GM10266 (cell line): ENCODE data around the gene PARP4.

Source experiments
- DNase-seq: peaks from one replicate; pipeline ENCODE4 v3.0.0; 2012; ENCODE audit errors: extremely low spot score
- TF ChIP-seq, protein P1 (sequence below): IDR thresholded peaks from 2 replicates; pipeline ENCODE4 v1.5.1; 2012; ENCODE audit warnings: mild to moderate bottlenecking, low read depth; ENCODE audit not compliant: control insufficient read depth, insufficient read depth; ENCODE audit errors: missing control alignments

PARP4 gene

GRCh38 chr13:24539500-24540165, 27.1 kb upstream of the PARP4 start:
- TF ChIP-seq, protein P1, sequence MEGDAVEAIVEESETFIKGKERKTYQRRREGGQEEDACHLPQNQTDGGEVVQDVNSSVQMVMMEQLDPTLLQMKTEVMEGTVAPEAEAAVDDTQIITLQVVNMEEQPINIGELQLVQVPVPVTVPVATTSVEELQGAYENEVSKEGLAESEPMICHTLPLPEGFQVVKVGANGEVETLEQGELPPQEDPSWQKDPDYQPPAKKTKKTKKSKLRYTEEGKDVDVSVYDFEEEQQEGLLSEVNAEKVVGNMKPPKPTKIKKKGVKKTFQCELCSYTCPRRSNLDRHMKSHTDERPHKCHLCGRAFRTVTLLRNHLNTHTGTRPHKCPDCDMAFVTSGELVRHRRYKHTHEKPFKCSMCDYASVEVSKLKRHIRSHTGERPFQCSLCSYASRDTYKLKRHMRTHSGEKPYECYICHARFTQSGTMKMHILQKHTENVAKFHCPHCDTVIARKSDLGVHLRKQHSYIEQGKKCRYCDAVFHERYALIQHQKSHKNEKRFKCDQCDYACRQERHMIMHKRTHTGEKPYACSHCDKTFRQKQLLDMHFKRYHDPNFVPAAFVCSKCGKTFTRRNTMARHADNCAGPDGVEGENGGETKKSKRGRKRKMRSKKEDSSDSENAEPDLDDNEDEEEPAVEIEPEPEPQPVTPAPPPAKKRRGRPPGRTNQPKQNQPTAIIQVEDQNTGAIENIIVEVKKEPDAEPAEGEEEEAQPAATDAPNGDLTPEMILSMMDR: no peak
- no peak for DNase-seq

GRCh38 chr13:24529478-24529877, 16.9 kb upstream of the PARP4 start:
- DNase-seq: no peak
- TF ChIP-seq, protein P1: no peak

- TF ChIP-seq, protein P1: no peak
- no peak for DNase-seq
These were observed 16.3 kb upstream of the PARP4 start for GRCh38 chr13:24528816-24529398.

DNA sequence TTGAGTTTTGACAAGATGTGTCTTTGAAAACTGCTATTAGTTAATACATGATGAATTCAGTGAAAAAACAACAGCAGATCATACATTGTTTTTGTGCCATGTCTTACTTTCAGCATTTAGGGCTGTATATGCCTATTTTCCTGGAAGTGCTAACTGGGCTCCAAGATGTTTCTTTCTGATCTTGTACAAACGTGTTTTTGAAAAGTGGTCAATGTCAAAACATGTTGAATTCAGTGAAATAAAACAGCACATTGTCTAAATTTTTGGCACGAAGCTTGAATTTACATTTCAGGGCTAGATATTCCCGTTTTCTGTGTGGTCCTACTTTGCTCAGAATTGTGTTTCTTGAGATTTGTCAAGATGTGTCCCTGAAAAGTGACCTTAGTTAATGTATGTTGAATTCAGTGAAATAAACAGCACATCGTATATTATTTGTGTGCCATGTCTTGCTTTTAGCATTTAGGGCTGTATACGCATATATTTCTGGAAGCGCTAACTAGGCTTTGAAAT, 14.7 kb upstream of the PARP4 start:
- TF ChIP-seq, protein P1: no peak
- no peak for DNase-seq

DNA sequence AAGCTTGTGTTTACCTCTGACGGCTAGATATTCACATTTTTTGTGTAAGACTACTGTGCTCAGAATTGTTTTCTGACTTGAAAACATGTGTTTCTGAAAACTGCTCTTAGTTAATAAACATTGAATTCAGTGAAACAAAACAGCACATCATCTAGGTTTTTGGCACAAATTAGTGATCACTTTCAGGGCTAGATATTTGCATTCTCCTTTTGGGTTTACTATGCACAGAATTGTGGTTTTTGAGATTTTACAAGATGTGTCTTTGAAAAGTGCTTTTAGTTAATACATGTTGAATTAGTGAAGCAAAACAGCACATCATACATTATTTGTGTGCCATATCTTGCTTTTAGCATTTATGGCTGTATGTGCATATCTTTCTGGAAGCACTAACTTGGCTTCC, 8.2 kb upstream of the PARP4 start:
- DNase-seq: no peak

GRCh38 chr13:24516919-24517318, 4.3 kb upstream of the PARP4 start:
- no peak for DNase-seq
- TF ChIP-seq, protein P1: no peak

More for the DNA sequence above, 8.2 kb upstream of the PARP4 start:
- TF ChIP-seq, protein P1: no peak

DNA sequence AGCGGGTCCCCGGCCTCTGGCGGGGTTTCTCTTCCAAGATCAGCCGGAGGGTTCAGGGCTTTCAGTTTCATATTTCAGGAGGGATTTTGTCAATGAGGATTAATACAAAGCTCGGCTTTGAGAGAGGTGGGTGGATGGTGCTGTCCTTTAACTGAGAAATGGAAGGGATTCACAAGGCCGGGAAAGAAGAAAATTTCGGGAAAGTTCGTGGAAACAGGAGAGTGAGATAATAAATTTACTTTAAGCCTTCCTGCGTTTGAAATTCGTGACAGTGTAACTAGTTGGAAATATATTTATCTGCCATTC, 283 bp upstream of the PARP4 start:
- DNase-seq: no peak

More for the DNA sequence above, 283 bp upstream of the PARP4 start:
- TF ChIP-seq, protein P1: no peak
